ENCODE results near the gene FAM131C.

FAM131C gene

DNA sequence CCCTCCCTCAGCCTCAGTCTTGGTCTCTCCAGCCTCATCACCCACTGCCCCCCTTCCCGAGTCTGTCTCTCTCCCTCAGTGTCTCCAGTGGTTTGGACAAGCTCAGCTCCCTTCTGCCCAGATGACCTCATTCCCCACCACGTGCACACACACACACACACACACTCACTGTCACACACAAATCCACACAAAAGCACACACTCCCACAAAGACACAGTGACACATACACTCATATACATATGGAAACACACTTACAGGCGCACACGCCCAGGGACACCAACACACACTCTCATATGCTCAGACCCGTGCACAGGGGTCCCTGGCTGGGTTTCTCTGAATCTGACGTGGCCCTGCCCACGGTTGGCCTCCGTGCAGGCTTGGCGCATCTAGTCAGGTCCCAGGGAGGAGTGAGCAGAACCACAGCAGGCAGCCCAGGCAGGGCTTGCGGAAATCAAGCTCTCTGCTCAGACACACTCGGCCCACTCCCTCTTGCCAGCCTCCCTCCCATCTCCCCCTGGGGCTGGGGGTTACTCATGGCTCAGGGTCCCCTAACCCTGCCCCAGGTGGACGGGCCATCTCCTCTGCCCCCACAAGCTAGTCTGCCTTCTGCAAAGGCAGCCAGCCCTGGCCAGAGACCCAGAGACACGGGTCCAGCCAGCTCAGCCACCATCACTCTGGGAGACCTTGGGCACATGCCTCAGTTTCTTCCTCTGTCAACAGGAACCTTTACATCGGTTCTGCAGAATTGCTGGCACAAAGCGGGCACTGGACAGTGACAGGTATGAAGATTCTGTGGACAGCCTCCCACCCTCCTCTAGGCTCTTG lies 38.5 kb upstream of the FAM131C start (continued):
- no peak for TF ChIP-seq ZNF488 (tag by site-specific recombination; IDR thresholded peaks at IDR 0.05)
- TF ChIP-seq KLF8 (tag by site-specific recombination; IDR thresholded peaks at IDR 0.05), result peak; percentile 79
- no peak for TF ChIP-seq ZNF518A (tag by site-specific recombination; conservative IDR thresholded peaks at IDR 0.05; ENCODE audit: low read depth)
- TF ChIP-seq KLF10 (tag by site-specific recombination; IDR thresholded peaks at IDR 0.05), result no peak
- no peak for TF ChIP-seq ZNF114 (tag by site-specific recombination; IDR thresholded peaks at IDR 0.05)
- TF ChIP-seq ZNF624 (tag by site-specific recombination; IDR thresholded peaks at IDR 0.05), result peak; percentile 66; the same call in 1 of the 2 replicates
- TF ChIP-seq, protein P1, sequence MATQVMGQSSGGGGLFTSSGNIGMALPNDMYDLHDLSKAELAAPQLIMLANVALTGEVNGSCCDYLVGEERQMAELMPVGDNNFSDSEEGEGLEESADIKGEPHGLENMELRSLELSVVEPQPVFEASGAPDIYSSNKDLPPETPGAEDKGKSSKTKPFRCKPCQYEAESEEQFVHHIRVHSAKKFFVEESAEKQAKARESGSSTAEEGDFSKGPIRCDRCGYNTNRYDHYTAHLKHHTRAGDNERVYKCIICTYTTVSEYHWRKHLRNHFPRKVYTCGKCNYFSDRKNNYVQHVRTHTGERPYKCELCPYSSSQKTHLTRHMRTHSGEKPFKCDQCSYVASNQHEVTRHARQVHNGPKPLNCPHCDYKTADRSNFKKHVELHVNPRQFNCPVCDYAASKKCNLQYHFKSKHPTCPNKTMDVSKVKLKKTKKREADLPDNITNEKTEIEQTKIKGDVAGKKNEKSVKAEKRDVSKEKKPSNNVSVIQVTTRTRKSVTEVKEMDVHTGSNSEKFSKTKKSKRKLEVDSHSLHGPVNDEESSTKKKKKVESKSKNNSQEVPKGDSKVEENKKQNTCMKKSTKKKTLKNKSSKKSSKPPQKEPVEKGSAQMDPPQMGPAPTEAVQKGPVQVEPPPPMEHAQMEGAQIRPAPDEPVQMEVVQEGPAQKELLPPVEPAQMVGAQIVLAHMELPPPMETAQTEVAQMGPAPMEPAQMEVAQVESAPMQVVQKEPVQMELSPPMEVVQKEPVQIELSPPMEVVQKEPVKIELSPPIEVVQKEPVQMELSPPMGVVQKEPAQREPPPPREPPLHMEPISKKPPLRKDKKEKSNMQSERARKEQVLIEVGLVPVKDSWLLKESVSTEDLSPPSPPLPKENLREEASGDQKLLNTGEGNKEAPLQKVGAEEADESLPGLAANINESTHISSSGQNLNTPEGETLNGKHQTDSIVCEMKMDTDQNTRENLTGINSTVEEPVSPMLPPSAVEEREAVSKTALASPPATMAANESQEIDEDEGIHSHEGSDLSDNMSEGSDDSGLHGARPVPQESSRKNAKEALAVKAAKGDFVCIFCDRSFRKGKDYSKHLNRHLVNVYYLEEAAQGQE (tag by site-specific recombination; IDR thresholded peaks at IDR 0.05), result no peak
- TF ChIP-seq HOXD13 (CRISPR knock-in tag; IDR thresholded peaks at IDR 0.05; ENCODE audit: borderline replicate concordance), result no peak
- no peak for TF ChIP-seq ZNF658 (tag by site-specific recombination; IDR thresholded peaks at IDR 0.05)
- TF ChIP-seq YY1 (tag by site-specific recombination; IDR thresholded peaks at IDR 0.05), result no peak
- TF ChIP-seq ZFP41 (tag by site-specific recombination; IDR thresholded peaks at IDR 0.05; ENCODE audit: borderline replicate concordance), result no peak
- peak; percentile 85 for TF ChIP-seq EGR2 (tag by site-specific recombination; IDR thresholded peaks at IDR 0.05; ENCODE audit: low read depth)
- no peak for TF ChIP-seq TRIM28 (IDR thresholded peaks at IDR 0.05; ENCODE audit: borderline replicate concordance, low read length)
- peak; percentile 91 for TF ChIP-seq SP7 (tag by site-specific recombination; IDR thresholded peaks at IDR 0.05)
- TF ChIP-seq, protein P2, sequence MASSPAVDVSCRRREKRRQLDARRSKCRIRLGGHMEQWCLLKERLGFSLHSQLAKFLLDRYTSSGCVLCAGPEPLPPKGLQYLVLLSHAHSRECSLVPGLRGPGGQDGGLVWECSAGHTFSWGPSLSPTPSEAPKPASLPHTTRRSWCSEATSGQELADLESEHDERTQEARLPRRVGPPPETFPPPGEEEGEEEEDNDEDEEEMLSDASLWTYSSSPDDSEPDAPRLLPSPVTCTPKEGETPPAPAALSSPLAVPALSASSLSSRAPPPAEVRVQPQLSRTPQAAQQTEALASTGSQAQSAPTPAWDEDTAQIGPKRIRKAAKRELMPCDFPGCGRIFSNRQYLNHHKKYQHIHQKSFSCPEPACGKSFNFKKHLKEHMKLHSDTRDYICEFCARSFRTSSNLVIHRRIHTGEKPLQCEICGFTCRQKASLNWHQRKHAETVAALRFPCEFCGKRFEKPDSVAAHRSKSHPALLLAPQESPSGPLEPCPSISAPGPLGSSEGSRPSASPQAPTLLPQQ (tag by site-specific recombination; IDR thresholded peaks at IDR 0.05), result peak; percentile 94
- peak; percentile 46; the same call in 1 of the 2 replicates for TF ChIP-seq GLIS2 (tag by site-specific recombination; IDR thresholded peaks at IDR 0.05)
- peak; percentile 89 for TF ChIP-seq ZNF600 (tag by site-specific recombination; IDR thresholded peaks at IDR 0.05)
- TF ChIP-seq ZNF561 (tag by site-specific recombination; IDR thresholded peaks at IDR 0.05; ENCODE audit: borderline replicate concordance), result no peak
- no peak for TF ChIP-seq REPIN1 (tag by site-specific recombination; IDR thresholded peaks at IDR 0.05; ENCODE audit: low read depth)
- TF ChIP-seq, protein P3, sequence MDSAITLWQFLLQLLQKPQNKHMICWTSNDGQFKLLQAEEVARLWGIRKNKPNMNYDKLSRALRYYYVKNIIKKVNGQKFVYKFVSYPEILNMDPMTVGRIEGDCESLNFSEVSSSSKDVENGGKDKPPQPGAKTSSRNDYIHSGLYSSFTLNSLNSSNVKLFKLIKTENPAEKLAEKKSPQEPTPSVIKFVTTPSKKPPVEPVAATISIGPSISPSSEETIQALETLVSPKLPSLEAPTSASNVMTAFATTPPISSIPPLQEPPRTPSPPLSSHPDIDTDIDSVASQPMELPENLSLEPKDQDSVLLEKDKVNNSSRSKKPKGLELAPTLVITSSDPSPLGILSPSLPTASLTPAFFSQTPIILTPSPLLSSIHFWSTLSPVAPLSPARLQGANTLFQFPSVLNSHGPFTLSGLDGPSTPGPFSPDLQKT (IDR thresholded peaks at IDR 0.05; ENCODE audit: borderline replicate concordance, low read depth, low read length), result no peak
- TF ChIP-seq ZNF610 (tag by site-specific recombination; IDR thresholded peaks at IDR 0.05; ENCODE audit: borderline replicate concordance), result no peak
- no peak for TF ChIP-seq RBAK (tag by site-specific recombination; IDR thresholded peaks at IDR 0.05)
- no peak for TF ChIP-seq ZNF571 (tag by site-specific recombination; IDR thresholded peaks at IDR 0.05)
- TF ChIP-seq ZNF266 (tag by site-specific recombination; IDR thresholded peaks at IDR 0.05; ENCODE audit: low read depth), result no peak
- TF ChIP-seq, protein P4, sequence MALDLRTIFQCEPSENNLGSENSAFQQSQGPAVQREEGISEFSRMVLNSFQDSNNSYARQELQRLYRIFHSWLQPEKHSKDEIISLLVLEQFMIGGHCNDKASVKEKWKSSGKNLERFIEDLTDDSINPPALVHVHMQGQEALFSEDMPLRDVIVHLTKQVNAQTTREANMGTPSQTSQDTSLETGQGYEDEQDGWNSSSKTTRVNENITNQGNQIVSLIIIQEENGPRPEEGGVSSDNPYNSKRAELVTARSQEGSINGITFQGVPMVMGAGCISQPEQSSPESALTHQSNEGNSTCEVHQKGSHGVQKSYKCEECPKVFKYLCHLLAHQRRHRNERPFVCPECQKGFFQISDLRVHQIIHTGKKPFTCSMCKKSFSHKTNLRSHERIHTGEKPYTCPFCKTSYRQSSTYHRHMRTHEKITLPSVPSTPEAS (tag by site-specific recombination; IDR thresholded peaks at IDR 0.05), result peak; percentile 99
- TF ChIP-seq ZSCAN23 (tag by site-specific recombination; IDR thresholded peaks at IDR 0.05), result peak; percentile 55; the same call in 1 of the 2 replicates
